K562 (cell line): ENCODE results near the gene SLC16A12. TPM values are rescaled to one million over a fixed set of nuclear protein-coding genes. Genes with fewer than 3 reads are reported as not detected.

ENCODE experiments used
- ATAC-seq: fragments of 200-7000 bp; cut with Tn5 transposase; 3 replicates; pipeline ENCODE4 v1.9.1; 2020; ENCODE audit warnings: moderate library complexity
- BruUV-seq: library from RNA; stranded (reverse); fragments of 400-500 nt; replicated peaks from 2 replicates; lab custom pipeline; 2021; lab: Mats Ljungman, UMichigan
- CTCF ChIA-PET: fragments of 300-600 bp; formaldehyde crosslinking; extraction: SDS; loops from one replicate; lab custom pipeline; 2021; ENCODE audit warnings: low intra/inter-chr PET ratio; lab: Yijun Ruan, JAX
- POLR2A ChIA-PET: fragments of 300-600, 350-650 bp; sonication (Branson Sonifier 250); formaldehyde crosslinking; extraction: SDS; loops from one replicate; lab custom pipeline; 2021; ENCODE audit warnings: antibody characterized with exemption, inconsistent platforms; lab: Yijun Ruan, JAX
- DNase-seq, 4 experiments: peaks; one replicate each; pipeline versions ENCODE4 v3.0.0 to v3.0.0-alpha.2; 2011 to 2018; ENCODE audit warnings: low spot score in 3 of 4, mixed read lengths in 3 of 4; ENCODE audit errors: extremely low read depth in 1 of 4
- FAIRE-seq: peaks from 2 replicates; lab custom pipeline; 2011; peaks lifted over from hg19 to GRCh38; lab: Jason Lieb, UNC
- H2AFZ ChIP-seq: 2 replicates; pipeline ENCODE4 v1.6.0; 2011; ENCODE audit warnings: low read depth, low read length, control low read depth, inconsistent platforms
- H3K27ac ChIP-seq: fragments of 200-600 bp; 3 replicates; pipeline ENCODE4 v1.8.0; 2011; ENCODE audit warnings: low read depth, mild to moderate bottlenecking, control low read depth, inconsistent platforms, low read length, moderate library complexity, mixed read lengths; ENCODE audit errors: extremely low read depth
- H3K27me3 ChIP-seq, 2 experiments: fragments of 300-600 bp in 1 of 2; 2 replicates in 1 of 2; 3 replicates in 1 of 2; pipeline versions ENCODE4 v1.6.0 to v1.8.0; 2011; ENCODE audit warnings: inconsistent platforms in 2 of 2, low read length in 2 of 2, mild to moderate bottlenecking in 1 of 2, mixed read lengths in 1 of 2, moderate library complexity in 1 of 2; ENCODE audit not compliant: control insufficient read depth in 2 of 2, insufficient read depth in 2 of 2
- H3K36me3 ChIP-seq: fragments of 300-600 bp; 3 replicates; pipeline ENCODE4 v1.8.0; 2011; ENCODE audit warnings: mild to moderate bottlenecking, low read length, inconsistent platforms; ENCODE audit not compliant: control insufficient read depth, insufficient read depth
- H3K4me1 ChIP-seq, 2 experiments: fragments of 200-600 bp in 1 of 2; replicated peaks in 1 of 2; 2 replicates in 1 of 2; 3 replicates in 1 of 2; pipeline versions ENCODE4 v1.5.1 to v1.8.0; 2011; ENCODE audit warnings: inconsistent platforms in 2 of 2, low read length in 2 of 2, mild to moderate bottlenecking in 1 of 2, mixed read lengths in 1 of 2, moderate library complexity in 1 of 2; ENCODE audit not compliant: control insufficient read depth in 2 of 2, insufficient read depth in 2 of 2
- H3K4me2 ChIP-seq: 2 replicates; pipeline ENCODE4 v1.6.1; 2011; ENCODE audit warnings: low read length, control low read depth, inconsistent platforms, mixed read lengths; ENCODE audit not compliant: insufficient read depth
- H3K4me3 ChIP-seq: fragments of 200-600 bp; sonication (generic), shearing (Covaris generic); 2 replicates; pipeline ENCODE4 v1.5.1; 2016; ENCODE audit warnings: control low read depth, inconsistent platforms
- H3K79me2 ChIP-seq: fragments of 200-600 bp; 3 replicates; pipeline ENCODE4 v1.8.0; 2011; ENCODE audit warnings: low read length, inconsistent platforms; ENCODE audit not compliant: control insufficient read depth, insufficient read depth
- H3K9ac ChIP-seq, 2 experiments: 2 replicates each; pipeline versions ENCODE4 v1.6.0 to v1.6.1; 2011; ENCODE audit warnings: low read depth in 2 of 2, low read length in 2 of 2, control low read depth in 1 of 2, inconsistent platforms in 1 of 2, mild to moderate bottlenecking in 1 of 2, mixed read lengths in 1 of 2; ENCODE audit not compliant: insufficient read depth in 1 of 2
- H3K9me1 ChIP-seq: one replicate; pipeline ENCODE4 v1.6.0; 2011; ENCODE audit warnings: inconsistent platforms, mild to moderate bottlenecking, low read length, moderate library complexity; ENCODE audit not compliant: control insufficient read depth, insufficient read depth
- H3K9me3 ChIP-seq: replicated peaks from 2 replicates; pipeline ENCODE4 v1.5.1; 2011; ENCODE audit warnings: low read depth, low read length, inconsistent platforms; ENCODE audit not compliant: control insufficient read depth, insufficient read depth
- H4K20me1 ChIP-seq: replicated peaks from 2 replicates; pipeline ENCODE4 v1.6.1; 2011; ENCODE audit warnings: low read length, inconsistent platforms, mixed read lengths; ENCODE audit not compliant: control insufficient read depth, insufficient read depth
- ETS2 ChIP-seq: IDR thresholded peaks from 2 replicates; pipeline ENCODE4 v1.6.1; 2016; ENCODE audit warnings: borderline replicate concordance, missing genetic modification characterization, mild to moderate bottlenecking, moderate library complexity, missing compliant biosample characterization; ENCODE audit not compliant: poor library complexity, severe bottlenecking
- ETV5 ChIP-seq: sonication (generic); formaldehyde crosslinking; IDR thresholded peaks from 2 replicates; pipeline ENCODE4 v1.4.0; 2020; ENCODE audit warnings: low read depth, mild to moderate bottlenecking, missing genetic modification reagents
- HMG20A ChIP-seq: fragments of 450-650 bp; formaldehyde crosslinking; conservative IDR thresholded peaks from 2 replicates; pipeline ENCODE4 v1.4.0; 2020; ENCODE audit warnings: mild to moderate bottlenecking, mixed read lengths
- HNRNPK ChIP-seq: fragments of 200-400 bp; formaldehyde crosslinking; IDR thresholded peaks from one replicate; pipeline ENCODE4 v1.6.1; 2018; ENCODE audit warnings: mild to moderate bottlenecking, low read depth, low read length; ENCODE audit not compliant: poor library complexity, severe bottlenecking
- MYC ChIP-seq, 2 experiments: fragments of 250-450 bp in 1 of 2; sonication (Bioruptor Pico) in 1 of 2; IDR thresholded peaks; 2 replicates each; pipeline versions ENCODE4 v1.5.1 to v1.6.1; 2012 to 2021; ENCODE audit warnings: low read depth in 2 of 2, borderline replicate concordance in 1 of 2, improper control_type of control experiment in 1 of 2, low read length in 1 of 2, mild to moderate bottlenecking in 1 of 2, moderate library complexity in 1 of 2
- PRPF4 ChIP-seq: fragments of 200-400 bp; formaldehyde crosslinking; IDR thresholded peaks from one replicate; pipeline ENCODE4 v1.6.1; 2017; ENCODE audit warnings: low read length, low read depth, mild to moderate bottlenecking; ENCODE audit not compliant: insufficient read depth, poor library complexity, severe bottlenecking
- RBM39 ChIP-seq: fragments of 200-400 bp; formaldehyde crosslinking; optimal IDR thresholded peaks from 2 replicates; pipeline ENCODE3; 2018; ENCODE audit warnings: low read depth, low read length
- TCF7 ChIP-seq: sonication (generic); IDR thresholded peaks from 2 replicates; pipeline ENCODE4 v1.6.1; 2016; ENCODE audit warnings: antibody characterized with exemption, borderline replicate concordance
- ZNF197 ChIP-seq: fragments of 200-800 bp; sonication (Bioruptor generic); IDR thresholded peaks from 2 replicates; pipeline ENCODE4 v1.6.1; 2016; ENCODE audit warnings: low read depth, missing genetic modification characterization, missing compliant biosample characterization
- WGBS: fragments of 100-300 bp; shearing (Covaris generic); methylation state at CpG from one replicate; pipeline ENCODE4 v1.1.6; 2016; ENCODE audit warnings: low coverage, mixed read lengths; ENCODE audit not compliant: insufficient coverage; ENCODE audit errors: missing lambda C conversion rate; 5-methylcytosine and 5-hydroxymethylcytosine counted together
- in situ Hi-C: fragments of 300-500 bp; cut with MboI; formaldehyde crosslinking; loops from 4 replicates; pipeline ENCODE4 v1.15.0; 2018; ENCODE audit warnings: inconsistent platforms, mixed read lengths
- intact Hi-C: fragments of 100-400 bp; cut with micrococcal nuclease; formaldehyde crosslinking; loops from 2 replicates; pipeline ENCODE4 v1.14.2; 2022
- polyA plus RNA-seq, 8 experiments: library from polyadenylated mRNA; depleted of rRNA in 4 of 8; stranded (reverse) in 5 of 8; unstranded in 3 of 8; fragments of >200 nt; fragmentation: Nextera tagmentation in 2 of 8; fragmentation: Illumina TruSeq in 1 of 8; extraction: Ambion mirVana in 2 of 8; extraction: Trizol in 1 of 8; gene quantifications; 2 replicates each; pipeline versions ENCODE4 v1.2.1 to v1.2.3, GENCODE V29; 2011 to 2014; ENCODE audit warnings: inconsistent platforms in 1 of 8, missing spikeins in 1 of 8
- total RNA-seq, 7 experiments: library from RNA; depleted of rRNA in 6 of 7; stranded (reverse); fragments of >200 nt in 6 of 7; fragmentation: Illumina TruSeq in 2 of 7; extraction: Trizol in 2 of 7; gene quantifications; 2 replicates each; pipeline versions ENCODE4 v1.2.1 to v1.2.3, GENCODE V29; 2011 to 2021; ENCODE audit warnings: low replicate concordance in 1 of 7

The SLC16A12 gene
- total and polyA plus RNA-seq, 9 of the 15 experiments (the other 6 are each of a cell fraction or from before 2014, with no cell fraction given): not detected

GRCh38 chr10:89431977-89432376 is 103.4 kb downstream of the SLC16A12 start:
- Histone ChIP-seq H3K27ac (no peak overlapping the region), H3K79me2 (no peaks in the 10 kb centered on the region), H3K9ac (no peak overlapping the region), H3K4me2 (no peak overlapping the region), H3K4me1 (no peaks in the 10 kb centered on the region), H2AFZ (no peak overlapping the region), H3K9me1 (no peaks in the 10 kb centered on the region), H4K20me1 (no peaks in the 10 kb centered on the region), H3K9me3 (no peaks in the 10 kb centered on the region), H3K36me3 (no peaks in the 10 kb centered on the region), H3K4me3 (no peak overlapping the region), H3K27me3 (no peaks in the 10 kb centered on the region)
- DNase-seq (no peak), FAIRE-seq (no peak), ATAC-seq (no peak)
- in situ Hi-C loops: loop anchor here (25.0 kb wide), 1 partner anchor 1430 kb away; the partner anchor contains the start of genes HTR7 and RPP30
- 0% methylated on average over 3 of the region's 3 CpGs for WGBS
- TF ChIP-seq ZNF197 (no peak), ETS2 (tag) (no peak), MYC (IDR thresholded peaks at IDR 0.05; ENCODE audit: low read depth, low read length) (no peak), MYC (CRISPR knock-in tag; IDR thresholded peaks at IDR 0.05; ENCODE audit: borderline replicate concordance, low read depth) (no peak), TCF7 (no peak), HNRNPK (no peak), RBM39 (no peak), PRPF4 (no peak), HMG20A (CRISPR knock-in tag) (no peak), ETV5 (CRISPR knock-in tag) (no peak)
- ChIA-PET CTCF (no interaction called here), POLR2A (no interaction called here)
- BruUV-seq: no TSS peak
- intact Hi-C loops: no loop called here
